H1 (cell line): Measurements from ENCODE around the gene ZMYM4. TPM values are rescaled to one million over a fixed set of nuclear protein-coding genes. Genes with fewer than 3 reads are reported as not detected.

Experiments
- CBX8 ChIP-seq: fragments of 300-800, 300-1000 bp; sonication (generic); IDR thresholded peaks from 2 replicates; pipeline ENCODE4 v1.7.1; 2016; ENCODE audit warnings: low read depth, low read length, borderline replicate concordance
- NANOG ChIP-seq: IDR thresholded peaks from 2 replicates; pipeline ENCODE4 v1.6.1; 2011; ENCODE audit warnings: low read length, low read depth, mild to moderate bottlenecking, inconsistent platforms; ENCODE audit not compliant: insufficient read depth, poor library complexity, severe bottlenecking
- RXRA ChIP-seq: IDR thresholded peaks from 2 replicates; pipeline ENCODE4 v1.6.1; 2011; ENCODE audit warnings: low read depth, mild to moderate bottlenecking, low read length, moderate library complexity; ENCODE audit not compliant: insufficient read depth
- SIN3A ChIP-seq, 2 experiments: IDR thresholded peaks in 1 of 2; conservative IDR thresholded peaks in 1 of 2; 2 replicates each; pipeline ENCODE4 v1.6.1; 2011 to 2012; ENCODE audit warnings: low read length in 2 of 2, improper control_type of control experiment in 1 of 2, low read depth in 1 of 2, mild to moderate bottlenecking in 1 of 2
- TAF7 ChIP-seq: optimal IDR thresholded peaks from 2 replicates; pipeline ENCODE3; 2011; ENCODE audit warnings: low read depth, mild to moderate bottlenecking, inconsistent platforms, low read length, moderate library complexity, borderline replicate concordance
- polyA plus RNA-seq, 7 experiments: library from polyadenylated mRNA; depleted of rRNA in 3 of 7; stranded (reverse) in 5 of 7; unstranded in 2 of 7; fragments of >200 nt in 5 of 7; fragments of 200-250 nt in 2 of 7; gene quantifications; 1 replicate in 5 of 7; 2 replicates in 1 of 7; 4 replicates in 1 of 7; pipeline versions ENCODE4 v1.2.1 to v1.2.3, GENCODE V29; 2011 to 2013; ENCODE audit warnings: missing spikeins in 2 of 7, mixed read lengths in 2 of 7
- total RNA-seq: library from RNA; stranded (reverse); fragmentation: NEBNext Ultra II Directional; extraction: Animal tissue kit (Norgen Biotek cat#: 25700); gene quantifications from 2 replicates; pipeline ENCODE4 v1.2.1, GENCODE V29; 2021
- TF ChIP-seq, protein P1 (sequence below): fragments of 300-600 bp; sonication (generic); IDR thresholded peaks from 2 replicates; pipeline ENCODE4 v1.7.1; 2012; ENCODE audit warnings: low read length, moderate library complexity, mild to moderate bottlenecking, inconsistent platforms; ENCODE audit not compliant: insufficient replicate concordance

The ZMYM4 gene
- total and polyA plus RNA-seq, 2 of the 8 experiments (the other 6 are each of a cell fraction or from before 2014, with no cell fraction given), result 16.7 to 81.3 TPM

DNA sequence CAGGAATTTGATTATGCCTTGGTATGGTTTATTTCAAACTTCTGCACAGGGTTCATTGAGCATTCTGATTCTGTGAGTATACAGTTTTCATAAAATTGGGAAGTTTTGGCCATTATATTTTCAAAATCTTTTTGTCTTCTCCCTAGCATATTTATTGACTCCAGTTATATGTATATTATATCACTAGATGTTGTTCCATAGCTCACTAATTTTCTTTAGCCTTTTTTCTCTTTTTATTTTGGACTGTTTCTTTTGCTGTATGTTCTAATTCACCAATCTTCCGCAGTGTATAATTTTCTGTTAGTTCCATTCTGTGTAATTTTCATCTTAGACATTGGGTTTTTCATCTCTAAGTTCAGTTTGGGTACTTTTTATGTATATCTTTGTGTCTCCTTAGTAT lies 31.9 kb downstream of the ZMYM4 start (continued):
- TF ChIP-seq, protein P1, sequence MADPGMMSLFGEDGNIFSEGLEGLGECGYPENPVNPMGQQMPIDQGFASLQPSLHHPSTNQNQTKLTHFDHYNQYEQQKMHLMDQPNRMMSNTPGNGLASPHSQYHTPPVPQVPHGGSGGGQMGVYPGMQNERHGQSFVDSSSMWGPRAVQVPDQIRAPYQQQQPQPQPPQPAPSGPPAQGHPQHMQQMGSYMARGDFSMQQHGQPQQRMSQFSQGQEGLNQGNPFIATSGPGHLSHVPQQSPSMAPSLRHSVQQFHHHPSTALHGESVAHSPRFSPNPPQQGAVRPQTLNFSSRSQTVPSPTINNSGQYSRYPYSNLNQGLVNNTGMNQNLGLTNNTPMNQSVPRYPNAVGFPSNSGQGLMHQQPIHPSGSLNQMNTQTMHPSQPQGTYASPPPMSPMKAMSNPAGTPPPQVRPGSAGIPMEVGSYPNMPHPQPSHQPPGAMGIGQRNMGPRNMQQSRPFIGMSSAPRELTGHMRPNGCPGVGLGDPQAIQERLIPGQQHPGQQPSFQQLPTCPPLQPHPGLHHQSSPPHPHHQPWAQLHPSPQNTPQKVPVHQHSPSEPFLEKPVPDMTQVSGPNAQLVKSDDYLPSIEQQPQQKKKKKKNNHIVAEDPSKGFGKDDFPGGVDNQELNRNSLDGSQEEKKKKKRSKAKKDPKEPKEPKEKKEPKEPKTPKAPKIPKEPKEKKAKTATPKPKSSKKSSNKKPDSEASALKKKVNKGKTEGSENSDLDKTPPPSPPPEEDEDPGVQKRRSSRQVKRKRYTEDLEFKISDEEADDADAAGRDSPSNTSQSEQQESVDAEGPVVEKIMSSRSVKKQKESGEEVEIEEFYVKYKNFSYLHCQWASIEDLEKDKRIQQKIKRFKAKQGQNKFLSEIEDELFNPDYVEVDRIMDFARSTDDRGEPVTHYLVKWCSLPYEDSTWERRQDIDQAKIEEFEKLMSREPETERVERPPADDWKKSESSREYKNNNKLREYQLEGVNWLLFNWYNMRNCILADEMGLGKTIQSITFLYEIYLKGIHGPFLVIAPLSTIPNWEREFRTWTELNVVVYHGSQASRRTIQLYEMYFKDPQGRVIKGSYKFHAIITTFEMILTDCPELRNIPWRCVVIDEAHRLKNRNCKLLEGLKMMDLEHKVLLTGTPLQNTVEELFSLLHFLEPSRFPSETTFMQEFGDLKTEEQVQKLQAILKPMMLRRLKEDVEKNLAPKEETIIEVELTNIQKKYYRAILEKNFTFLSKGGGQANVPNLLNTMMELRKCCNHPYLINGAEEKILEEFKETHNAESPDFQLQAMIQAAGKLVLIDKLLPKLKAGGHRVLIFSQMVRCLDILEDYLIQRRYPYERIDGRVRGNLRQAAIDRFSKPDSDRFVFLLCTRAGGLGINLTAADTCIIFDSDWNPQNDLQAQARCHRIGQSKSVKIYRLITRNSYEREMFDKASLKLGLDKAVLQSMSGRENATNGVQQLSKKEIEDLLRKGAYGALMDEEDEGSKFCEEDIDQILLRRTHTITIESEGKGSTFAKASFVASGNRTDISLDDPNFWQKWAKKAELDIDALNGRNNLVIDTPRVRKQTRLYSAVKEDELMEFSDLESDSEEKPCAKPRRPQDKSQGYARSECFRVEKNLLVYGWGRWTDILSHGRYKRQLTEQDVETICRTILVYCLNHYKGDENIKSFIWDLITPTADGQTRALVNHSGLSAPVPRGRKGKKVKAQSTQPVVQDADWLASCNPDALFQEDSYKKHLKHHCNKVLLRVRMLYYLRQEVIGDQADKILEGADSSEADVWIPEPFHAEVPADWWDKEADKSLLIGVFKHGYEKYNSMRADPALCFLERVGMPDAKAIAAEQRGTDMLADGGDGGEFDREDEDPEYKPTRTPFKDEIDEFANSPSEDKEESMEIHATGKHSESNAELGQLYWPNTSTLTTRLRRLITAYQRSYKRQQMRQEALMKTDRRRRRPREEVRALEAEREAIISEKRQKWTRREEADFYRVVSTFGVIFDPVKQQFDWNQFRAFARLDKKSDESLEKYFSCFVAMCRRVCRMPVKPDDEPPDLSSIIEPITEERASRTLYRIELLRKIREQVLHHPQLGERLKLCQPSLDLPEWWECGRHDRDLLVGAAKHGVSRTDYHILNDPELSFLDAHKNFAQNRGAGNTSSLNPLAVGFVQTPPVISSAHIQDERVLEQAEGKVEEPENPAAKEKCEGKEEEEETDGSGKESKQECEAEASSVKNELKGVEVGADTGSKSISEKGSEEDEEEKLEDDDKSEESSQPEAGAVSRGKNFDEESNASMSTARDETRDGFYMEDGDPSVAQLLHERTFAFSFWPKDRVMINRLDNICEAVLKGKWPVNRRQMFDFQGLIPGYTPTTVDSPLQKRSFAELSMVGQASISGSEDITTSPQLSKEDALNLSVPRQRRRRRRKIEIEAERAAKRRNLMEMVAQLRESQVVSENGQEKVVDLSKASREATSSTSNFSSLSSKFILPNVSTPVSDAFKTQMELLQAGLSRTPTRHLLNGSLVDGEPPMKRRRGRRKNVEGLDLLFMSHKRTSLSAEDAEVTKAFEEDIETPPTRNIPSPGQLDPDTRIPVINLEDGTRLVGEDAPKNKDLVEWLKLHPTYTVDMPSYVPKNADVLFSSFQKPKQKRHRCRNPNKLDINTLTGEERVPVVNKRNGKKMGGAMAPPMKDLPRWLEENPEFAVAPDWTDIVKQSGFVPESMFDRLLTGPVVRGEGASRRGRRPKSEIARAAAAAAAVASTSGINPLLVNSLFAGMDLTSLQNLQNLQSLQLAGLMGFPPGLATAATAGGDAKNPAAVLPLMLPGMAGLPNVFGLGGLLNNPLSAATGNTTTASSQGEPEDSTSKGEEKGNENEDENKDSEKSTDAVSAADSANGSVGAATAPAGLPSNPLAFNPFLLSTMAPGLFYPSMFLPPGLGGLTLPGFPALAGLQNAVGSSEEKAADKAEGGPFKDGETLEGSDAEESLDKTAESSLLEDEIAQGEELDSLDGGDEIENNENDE, result no peak
- TF ChIP-seq RXRA (no peak), SIN3A (conservative IDR thresholded peaks at IDR 0.05 in 1 of 2, IDR thresholded peaks at IDR 0.05 in 1 of 2; ENCODE audit: low read depth in 1 of 2, low read length in 2 of 2) (no peak), TAF7 (no peak), NANOG (no peak), CBX8 (no peak)
